ENCODE measurements around the gene CAMKMT. TPM values are rescaled to one million over a fixed set of nuclear protein-coding genes. Genes with fewer than 3 reads are reported as not detected.

CAMKMT gene
- total RNA-seq, 1 donor from 2014 or later = 9.0 TPM

- no peak for TF ChIP-seq CTCF (IDR thresholded peaks at IDR 0.05; ENCODE audit: insufficient read depth, low read length, severe bottlenecking)
- DNase-seq (ENCODE audit: low read depth) (no peak), FAIRE-seq (no peak)
- no peaks in the 10 kb centered on the region for H3K36me3 ChIP-seq (ENCODE audit: control insufficient read depth, insufficient read depth, low read length)
- no peak overlapping the region for H3K4me3 ChIP-seq (ENCODE audit: low read depth, low read length)
- no peaks in the 10 kb centered on the region for H3K27me3 ChIP-seq (ENCODE audit: control insufficient read depth, insufficient read depth, low read length)
Measured at GRCh38 chr2:44708661-44709000, 346.9 kb downstream of the CAMKMT start.

GRCh38 chr2:44713170-44713569 is 351.4 kb downstream of the CAMKMT start:
- no peaks in the 10 kb centered on the region for H3K27me3 ChIP-seq (ENCODE audit: control insufficient read depth, insufficient read depth, low read length)
- DNase-seq (ENCODE audit: low read depth) (no peak), FAIRE-seq (no peak)
- no peak overlapping the region for H3K4me3 ChIP-seq (ENCODE audit: low read depth, low read length)
- no peak for TF ChIP-seq CTCF (IDR thresholded peaks at IDR 0.05; ENCODE audit: insufficient read depth, low read length, severe bottlenecking)
- no peaks in the 10 kb centered on the region for H3K36me3 ChIP-seq (ENCODE audit: control insufficient read depth, insufficient read depth, low read length)

GRCh38 chr2:44715671-44716081 is 353.9 kb downstream of the CAMKMT start:
- TF ChIP-seq CTCF (IDR thresholded peaks at IDR 0.05; ENCODE audit: insufficient read depth, low read length, severe bottlenecking) = peak; percentile 50
- FAIRE-seq (no peak), DNase-seq (ENCODE audit: low read depth) (peak; percentile 54)
- Histone ChIP-seq H3K27me3 (ENCODE audit: control insufficient read depth, insufficient read depth, low read length) (no peaks in the 10 kb centered on the region), H3K4me3 (ENCODE audit: low read depth, low read length) (no peak overlapping the region), H3K36me3 (ENCODE audit: control insufficient read depth, insufficient read depth, low read length) (no peaks in the 10 kb centered on the region)

GRCh38 chr2:44716131-44716530 is 354.4 kb downstream of the CAMKMT start:
- no peaks in the 10 kb centered on the region for H3K27me3 ChIP-seq (ENCODE audit: control insufficient read depth, insufficient read depth, low read length)
- H3K36me3 ChIP-seq (ENCODE audit: control insufficient read depth, insufficient read depth, low read length) = no peaks in the 10 kb centered on the region
- FAIRE-seq = no peak
- DNase-seq (ENCODE audit: low read depth) = no peak
- no peak for TF ChIP-seq CTCF (IDR thresholded peaks at IDR 0.05; ENCODE audit: insufficient read depth, low read length, severe bottlenecking)
- H3K4me3 ChIP-seq (ENCODE audit: low read depth, low read length) = no peak overlapping the region

GRCh38 chr2:44718431-44718830 is 356.7 kb downstream of the CAMKMT start:
- Histone ChIP-seq H3K36me3 (ENCODE audit: control insufficient read depth, insufficient read depth, low read length) (no peaks in the 10 kb centered on the region), H3K4me3 (ENCODE audit: low read depth, low read length) (no peak overlapping the region), H3K27me3 (ENCODE audit: control insufficient read depth, insufficient read depth, low read length) (no peaks in the 10 kb centered on the region)
- no peak for FAIRE-seq
- TF ChIP-seq CTCF (IDR thresholded peaks at IDR 0.05; ENCODE audit: insufficient read depth, low read length, severe bottlenecking) = no peak
- no peak for DNase-seq (ENCODE audit: low read depth)

GRCh38 chr2:44719562-44719961 is 357.8 kb downstream of the CAMKMT start:
- no peak for DNase-seq (ENCODE audit: low read depth)
- no peak for TF ChIP-seq CTCF (IDR thresholded peaks at IDR 0.05; ENCODE audit: insufficient read depth, low read length, severe bottlenecking)
- Histone ChIP-seq H3K27me3 (ENCODE audit: control insufficient read depth, insufficient read depth, low read length) (no peaks in the 10 kb centered on the region), H3K36me3 (ENCODE audit: control insufficient read depth, insufficient read depth, low read length) (no peaks in the 10 kb centered on the region), H3K4me3 (ENCODE audit: low read depth, low read length) (no peak overlapping the region)
- no peak for FAIRE-seq
